Heart right ventricle (tissue), 16 donors: ENCODE data around the gene PROKR2. TPM values are rescaled to one million over a fixed set of nuclear protein-coding genes. Genes with fewer than 3 reads are reported as not detected.

ENCODE experiments used
- ATAC-seq, 8 donors: fragments of 200-7000 bp; cut with Tn5 transposase; one replicate each; pipeline ENCODE4 v1.9.1; 2020; ENCODE audit warnings: mild to moderate bottlenecking in 8 of 8, moderate library complexity in 8 of 8, moderate number of reproducible peaks in 1 of 8
- DNase-seq, 2 donors: peaks; one replicate each; pipeline ENCODE4 v3.0.0-alpha.2; 2020
- H3K27ac ChIP-seq, 10 donors: fragments of 200-600 bp; sonication (generic) in 2 of 10; one replicate each; pipeline versions ENCODE4 v1.5.0 to v1.8.0; 2020 to 2022; ENCODE audit warnings: mild to moderate bottlenecking in 3 of 10
- H3K27me3 ChIP-seq, 7 donors: fragments of 200-600 bp; one replicate each; pipeline ENCODE4 v1.8.0; 2021 to 2022; ENCODE audit warnings: mild to moderate bottlenecking in 2 of 7
- H3K36me3 ChIP-seq, 9 donors: fragments of 200-600 bp; sonication (generic) in 1 of 9; one replicate each; pipeline versions ENCODE4 v1.5.0 to v1.8.0; 2020 to 2022; ENCODE audit warnings: mild to moderate bottlenecking in 2 of 9
- H3K4me1 ChIP-seq, 9 donors: fragments of 200-600 bp; sonication (generic) in 1 of 9; one replicate each; pipeline versions ENCODE4 v1.5.0 to v1.8.0; 2020 to 2022; ENCODE audit warnings: mild to moderate bottlenecking in 4 of 9
- H3K4me3 ChIP-seq, 10 donors: fragments of 200-600 bp; sonication (generic) in 2 of 10; one replicate each; pipeline versions ENCODE4 v1.5.0 to v1.8.0; 2020 to 2022; ENCODE audit warnings: mild to moderate bottlenecking in 7 of 10, moderate library complexity in 2 of 10
- H3K9me3 ChIP-seq, 11 donors: fragments of 200-600 bp in 10 of 11; sonication (generic) in 2 of 11; one replicate each; pipeline versions ENCODE4 v1.5.0 to v1.8.0; 2013 to 2022; ENCODE audit warnings: mild to moderate bottlenecking in 2 of 11, control low read depth in 1 of 11, moderate library complexity in 1 of 11
- WGBS, 2 donors: extraction: QIAGEN DNeasy Blood & Tissue Kit; methylation state at CpG; one replicate each; pipeline ENCODE4 v1.1.7; 2013; ENCODE audit warnings: inconsistent platforms in 1 of 2; 5-methylcytosine and 5-hydroxymethylcytosine counted together
- intact Hi-C, 10 donors: fragments of 100-400 bp; cut with DNase I; formaldehyde crosslinking; loops; one replicate each; pipeline versions ENCODE4 v1.11.1 to v1.14.2; 2022
- long read RNA-seq, 3 donors: library from polyadenylated mRNA; unstranded; transcript quantifications; one replicate each; pipeline ENCODE4 v2.0.0, GENCODE V29; 2020 to 2021
- polyA plus RNA-seq, 2 donors: library from polyadenylated mRNA; stranded (reverse); fragments of 200-250 nt; gene quantifications; one replicate each; pipeline ENCODE4 v1.2.3, GENCODE V29; 2013
- total RNA-seq, 10 donors: library from RNA; stranded (reverse); fragmentation: NEBNext Ultra II Directional in 3 of 10; extraction: Animal tissue kit (Norgen Biotek cat#: 25700) in 3 of 10; gene quantifications; one replicate each; pipeline versions ENCODE4 v1.2.1 to v1.2.4, GENCODE V29; 2021 to 2023
- TF ChIP-seq, protein P1 (sequence below), 9 donors: fragments of 200-600 bp; sonication (generic) in 2 of 9; IDR thresholded peaks; one replicate each; pipeline versions ENCODE4 v1.5.0 to v1.8.0; 2021 to 2022; ENCODE audit warnings: antibody characterized with exemption in 9 of 9, mild to moderate bottlenecking in 5 of 9, moderate library complexity in 1 of 9
- donor health status: Arrhythmogenic right ventricular cardiomyopathy.
- donor health status: ischemic (EF 13 %, LVEDD 7.1; RV severe dilation, severe dysfunction).
- donor health status: healthy with polysubstance abuse.
- donor health status: DM: no; HTN: yes; CAD: no.
- donor health status: DM: no; HTN: no; CAD: no.
- donor health status: ischemic (EF 25% LVEDD 6.9; RV normal size, moderate dysfunction).
- donor health status: ischemic (EF 25% LVEDD 5.7; RV mildly dilated, moderate dysfunction).
- donor health status: healthy.
- donor health status: DM: yes; HTN: yes; CAD: no.
- donor health status: Ischemic cardiomyopathy.
- donor health status: ischemic (EF 35%, LVEDD 5.7; RV mildly dilated, moderate dysfunction).
- donor health status: nonischemic (EF 11% LVEDD 7.7; RV severe dilation, severe dysfunction).
- donor health status: DM: yes; HTN: yes; CAD: no.
- donor health status: PGD.
- donor health status: ischemic (EF 29% LVEDD 5.4; RV normal size, mild dysfunction).
- donor health status: nonischemic (EF 23%, LVEDD 6.1; RV moderate dilation, normal function).

Gene PROKR2
- not detected for total RNA-seq
- not detected for polyA plus RNA-seq
- long read RNA-seq, donor 1: 0 reads
- long read RNA-seq, donor 2: 0 reads
- long read RNA-seq, donor 3: 0 reads

DNA sequence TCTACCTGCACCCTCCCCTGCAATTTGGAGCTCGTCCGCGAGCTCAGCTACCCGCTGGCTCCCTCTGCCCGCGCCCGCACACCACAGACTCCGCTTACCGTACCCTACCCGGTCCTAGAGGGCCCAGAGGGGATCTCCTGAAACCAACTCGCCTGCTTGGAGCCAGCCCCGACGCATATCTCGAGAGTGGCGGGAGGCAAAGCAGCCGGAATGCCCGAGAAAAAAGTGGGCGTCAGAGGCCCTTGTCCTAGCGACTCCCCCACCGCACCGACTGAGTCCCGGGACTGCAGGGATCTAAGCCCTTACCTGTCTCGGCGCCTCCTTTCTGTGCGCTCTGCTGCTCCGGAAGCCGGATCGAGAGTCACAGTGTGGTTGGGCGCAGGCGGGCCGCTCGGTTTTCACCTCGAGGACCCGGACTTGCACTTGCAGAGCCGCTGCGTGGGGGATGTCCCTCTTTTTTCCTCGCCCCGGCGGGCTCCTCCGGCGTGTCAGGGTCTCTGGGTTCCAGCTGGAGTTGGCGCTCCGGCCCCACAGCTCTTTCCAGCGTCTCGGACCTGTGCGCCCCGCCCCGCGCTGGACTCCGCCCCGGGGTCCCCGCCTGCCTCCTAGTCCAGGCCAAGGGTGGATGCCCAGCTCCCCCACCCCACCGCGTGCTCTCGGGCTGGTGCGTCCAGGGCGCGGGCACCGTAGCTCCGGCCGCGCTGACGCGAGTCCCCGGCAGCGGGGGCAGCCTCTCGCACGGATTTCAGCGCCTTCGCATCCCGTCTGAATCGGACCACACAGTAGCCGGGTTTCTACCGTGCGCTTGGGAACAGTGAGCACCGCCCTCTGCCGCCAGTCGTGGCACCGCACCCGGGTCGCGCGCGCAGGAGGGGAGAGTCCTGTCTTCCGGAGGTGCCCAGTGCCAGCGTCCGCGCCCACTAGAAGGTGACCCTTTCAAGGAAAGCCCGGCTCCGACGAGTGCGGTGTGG lies at the start of gene PROKR2:
Gene PROKR2 (minus strand): TSS at position 767 of the 971 bp plus-strand sequence. CDS start 2,585 bp downstream, outside the sequence.
- TF ChIP-seq, protein P1, sequence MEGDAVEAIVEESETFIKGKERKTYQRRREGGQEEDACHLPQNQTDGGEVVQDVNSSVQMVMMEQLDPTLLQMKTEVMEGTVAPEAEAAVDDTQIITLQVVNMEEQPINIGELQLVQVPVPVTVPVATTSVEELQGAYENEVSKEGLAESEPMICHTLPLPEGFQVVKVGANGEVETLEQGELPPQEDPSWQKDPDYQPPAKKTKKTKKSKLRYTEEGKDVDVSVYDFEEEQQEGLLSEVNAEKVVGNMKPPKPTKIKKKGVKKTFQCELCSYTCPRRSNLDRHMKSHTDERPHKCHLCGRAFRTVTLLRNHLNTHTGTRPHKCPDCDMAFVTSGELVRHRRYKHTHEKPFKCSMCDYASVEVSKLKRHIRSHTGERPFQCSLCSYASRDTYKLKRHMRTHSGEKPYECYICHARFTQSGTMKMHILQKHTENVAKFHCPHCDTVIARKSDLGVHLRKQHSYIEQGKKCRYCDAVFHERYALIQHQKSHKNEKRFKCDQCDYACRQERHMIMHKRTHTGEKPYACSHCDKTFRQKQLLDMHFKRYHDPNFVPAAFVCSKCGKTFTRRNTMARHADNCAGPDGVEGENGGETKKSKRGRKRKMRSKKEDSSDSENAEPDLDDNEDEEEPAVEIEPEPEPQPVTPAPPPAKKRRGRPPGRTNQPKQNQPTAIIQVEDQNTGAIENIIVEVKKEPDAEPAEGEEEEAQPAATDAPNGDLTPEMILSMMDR (IDR thresholded peaks at IDR 0.05): peak in 3 of 9 donors; percentile 5 to 12 (median 7)
- 1% methylated on average over 92 of the region's 92 CpGs for WGBS, 2 donors
- peaks cover 3 to 68% (median 55%) of the 10 kb centered on the region in 7 donors for H3K27me3 ChIP-seq
- H3K27ac ChIP-seq: no peak within 1 kb of the TSS
- no peaks in the 10 kb centered on the region for H3K36me3 ChIP-seq
- ATAC-seq (peak in 5 of 8 donors; percentile 20 to 52 (median 39)), DNase-seq (peak in 1 of 2 donors; percentile 11)
- peak within 1 kb of the TSS in 7 of 10 donors; percentile 18 to 42 (median 30) for H3K4me3 ChIP-seq
- H3K9me3 ChIP-seq: no peaks in the 10 kb centered on the region
- intact Hi-C loops: no loop called here
- H3K4me1 ChIP-seq: peaks cover 0 to 11% (median 5%) of the 10 kb centered on the region in 9 donors

DNA sequence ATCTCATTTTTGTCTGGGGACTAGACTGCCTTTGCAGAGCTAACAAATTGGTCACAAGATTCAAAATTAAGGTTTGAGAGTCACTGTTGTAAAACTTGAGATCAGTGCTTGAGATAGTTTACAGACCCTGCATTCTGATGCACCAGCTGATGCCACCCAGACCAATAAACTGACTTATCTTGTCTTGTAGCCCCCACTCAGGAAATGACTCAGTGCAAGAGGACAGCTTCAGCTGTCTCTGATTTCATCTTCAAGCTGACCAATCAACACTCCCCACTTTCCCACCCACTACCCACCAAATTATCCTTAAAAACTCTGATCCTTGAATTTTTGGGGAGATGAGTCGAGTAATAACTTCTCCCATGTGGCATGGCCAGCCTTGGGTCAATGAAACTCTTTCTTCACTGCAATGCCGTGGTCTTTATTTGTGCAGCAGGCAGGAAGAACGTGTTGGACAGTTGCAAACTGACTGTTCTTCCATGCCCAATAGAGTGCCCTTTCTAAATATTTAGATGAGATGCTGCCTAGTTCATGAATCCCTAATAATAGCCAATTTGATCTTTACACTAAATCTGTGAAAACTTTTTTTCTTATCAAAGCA lies 48.3 kb upstream of the PROKR2 start:
- no peak overlapping the region for H3K4me3 ChIP-seq
- no peaks in the 10 kb centered on the region for H3K4me1 ChIP-seq
- intact Hi-C loops: loop anchor here in 1 of 10 donors (5.0 kb wide), 1 partner anchor 47 kb away; no protein-coding TSS in a partner anchor
- TF ChIP-seq, protein P1 (IDR thresholded peaks at IDR 0.05): no peak
- no peak for ATAC-seq
- H3K36me3 ChIP-seq: no peaks in the 10 kb centered on the region
- peaks cover 0 to 6% (median 0%) of the 10 kb centered on the region in 7 donors for H3K27me3 ChIP-seq
- WGBS, 2 donors: 63 to 66% methylated on average over 3 of the region's 3 CpGs
- H3K9me3 ChIP-seq: peaks cover 0 to 23% (median 2%) of the 10 kb centered on the region in 11 donors
- DNase-seq: no peak
- no peak overlapping the region for H3K27ac ChIP-seq

DNA sequence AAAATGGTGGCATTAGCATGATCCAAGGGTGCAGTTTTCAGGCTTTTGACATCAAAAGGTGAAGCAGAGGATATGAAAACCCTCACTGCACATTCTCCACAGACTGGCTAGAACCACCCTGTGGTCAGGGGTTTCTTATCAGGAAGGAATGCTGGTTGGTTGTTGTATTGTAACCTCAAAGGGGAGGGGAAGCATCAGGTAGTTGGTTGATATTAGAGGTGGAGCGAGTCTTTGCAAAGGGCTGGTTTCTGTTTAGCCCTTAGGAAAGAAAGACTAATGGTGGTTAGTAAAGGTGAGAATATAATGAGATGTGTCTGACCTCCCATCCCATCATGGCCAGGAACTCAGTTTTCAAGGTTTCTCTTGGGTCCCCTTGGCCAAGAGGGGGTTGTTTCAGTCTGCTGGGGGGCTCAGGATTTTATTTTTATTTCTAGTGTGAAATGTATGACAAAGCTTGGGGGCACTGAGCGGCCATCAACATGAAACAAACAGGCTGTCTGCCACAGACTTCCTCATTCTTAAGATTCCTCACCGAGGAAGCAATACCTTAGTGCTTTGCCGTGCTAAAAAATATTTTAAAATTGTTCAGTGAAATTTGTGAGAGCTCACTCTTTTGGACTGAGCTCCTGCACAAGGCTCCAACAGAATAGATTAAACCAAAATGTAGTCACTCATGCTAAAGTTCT lies 47.5 kb upstream of the PROKR2 start:
- intact Hi-C loops: loop anchor here in 1 of 10 donors (5.0 kb wide), 1 partner anchor 48 kb away; no protein-coding TSS in a partner anchor
- no peak overlapping the region for H3K27ac ChIP-seq
- H3K4me1 ChIP-seq: no peaks in the 10 kb centered on the region
- TF ChIP-seq, protein P1 (IDR thresholded peaks at IDR 0.05): no peak
- ATAC-seq (no peak), DNase-seq (no peak)
- H3K36me3 ChIP-seq: no peaks in the 10 kb centered on the region
- peaks cover 0 to 31% (median 2%) of the 10 kb centered on the region in 11 donors for H3K9me3 ChIP-seq
- H3K4me3 ChIP-seq: no peak overlapping the region
- H3K27me3 ChIP-seq: peaks cover 0 to 6% (median 0%) of the 10 kb centered on the region in 7 donors
- 57 to 70% methylated on average over 4 of the region's 4 CpGs for WGBS, 2 donors
